ENCODE measurements around the gene HS3ST2. TPM values are rescaled to one million over a fixed set of nuclear protein-coding genes. Genes with fewer than 3 reads are reported as not detected.

The HS3ST2 gene
- total RNA-seq, 1 experiment from 2014 or later, result 0.14 TPM

GRCh38 chr16:22799113-22799512, 14.8 kb upstream of the HS3ST2 start:
- H3K27ac Mint-ChIP-seq (ENCODE audit: low read depth, unreplicated experiment), result no peak overlapping the region
- H3K4me1 Mint-ChIP-seq (ENCODE audit: insufficient read depth, unreplicated experiment), result no peaks in the 10 kb centered on the region
- BruUV-seq (replicated peaks), result no TSS peak
- CTCF ChIA-PET, result no interaction called here
- H3K36me3 Mint-ChIP-seq (ENCODE audit: insufficient read depth, unreplicated experiment), result no peaks in the 10 kb centered on the region
- no peak overlapping the region for H3K4me3 Mint-ChIP-seq (ENCODE audit: unreplicated experiment)
- no peak for DNase-seq (ENCODE audit: unreplicated experiment)
- intact Hi-C loops (cut with micrococcal nuclease), result no loop called here
- no peaks in the 10 kb centered on the region for H3K27me3 Mint-ChIP-seq (ENCODE audit: insufficient read depth, unreplicated experiment)
- POLR2A ChIA-PET, result no interaction called here
- H3K9me3 Mint-ChIP-seq (ENCODE audit: unreplicated experiment), result no peaks in the 10 kb centered on the region
- TF ChIP-seq CTCF (IDR thresholded peaks at IDR 0.05; ENCODE audit: unreplicated experiment), result no peak

- no TSS peak for BruUV-seq (replicated peaks)
- Mint-ChIP-seq H3K4me1 (ENCODE audit: insufficient read depth, unreplicated experiment) (no peaks in the 10 kb centered on the region), H3K27ac (ENCODE audit: low read depth, unreplicated experiment) (no peak overlapping the region), H3K36me3 (ENCODE audit: insufficient read depth, unreplicated experiment) (no peaks in the 10 kb centered on the region), H3K27me3 (ENCODE audit: insufficient read depth, unreplicated experiment) (no peaks in the 10 kb centered on the region), H3K4me3 (ENCODE audit: unreplicated experiment) (no peak overlapping the region), H3K9me3 (ENCODE audit: unreplicated experiment) (no peaks in the 10 kb centered on the region)
- ChIA-PET POLR2A (no interaction called here), CTCF (no interaction called here)
- no peak for TF ChIP-seq CTCF (IDR thresholded peaks at IDR 0.05; ENCODE audit: unreplicated experiment)
- no peak for DNase-seq (ENCODE audit: unreplicated experiment)
- intact Hi-C loops (cut with micrococcal nuclease), result no loop called here
These were observed 9.1 kb upstream of the HS3ST2 start for GRCh38 chr16:22804893-22805292.

- intact Hi-C loops (cut with micrococcal nuclease), result no loop called here
- Mint-ChIP-seq H3K4me3 (ENCODE audit: unreplicated experiment) (no peak overlapping the region), H3K36me3 (ENCODE audit: insufficient read depth, unreplicated experiment) (no peaks in the 10 kb centered on the region), H3K27me3 (ENCODE audit: insufficient read depth, unreplicated experiment) (no peaks in the 10 kb centered on the region), H3K27ac (ENCODE audit: low read depth, unreplicated experiment) (no peak overlapping the region), H3K4me1 (ENCODE audit: insufficient read depth, unreplicated experiment) (no peaks in the 10 kb centered on the region), H3K9me3 (ENCODE audit: unreplicated experiment) (no peaks in the 10 kb centered on the region)
- ChIA-PET CTCF (no interaction called here), POLR2A (no interaction called here)
- DNase-seq (ENCODE audit: unreplicated experiment), result no peak
- TF ChIP-seq CTCF (IDR thresholded peaks at IDR 0.05; ENCODE audit: unreplicated experiment), result no peak
- BruUV-seq (replicated peaks), result no TSS peak
These were observed 8.6 kb upstream of the HS3ST2 start for GRCh38 chr16:22805326-22805725.

GRCh38 chr16:22806811-22807210, 7.2 kb upstream of the HS3ST2 start:
- H3K4me3 Mint-ChIP-seq (ENCODE audit: unreplicated experiment), result no peak overlapping the region
- no peaks in the 10 kb centered on the region for H3K4me1 Mint-ChIP-seq (ENCODE audit: insufficient read depth, unreplicated experiment)
- POLR2A ChIA-PET, result no interaction called here
- no peak overlapping the region for H3K27ac Mint-ChIP-seq (ENCODE audit: low read depth, unreplicated experiment)
- intact Hi-C loops (cut with micrococcal nuclease), result no loop called here
- BruUV-seq (replicated peaks), result no TSS peak
- no peaks in the 10 kb centered on the region for H3K27me3 Mint-ChIP-seq (ENCODE audit: insufficient read depth, unreplicated experiment)
- CTCF ChIA-PET, result interaction anchor here (0.6 kb wide), 1 partner anchor 1223 kb away, joined by 4 read pairs; no protein-coding TSS in a partner anchor
- no peak for TF ChIP-seq CTCF (IDR thresholded peaks at IDR 0.05; ENCODE audit: unreplicated experiment)
- no peak for DNase-seq (ENCODE audit: unreplicated experiment)
- no peaks in the 10 kb centered on the region for H3K9me3 Mint-ChIP-seq (ENCODE audit: unreplicated experiment)
- H3K36me3 Mint-ChIP-seq (ENCODE audit: insufficient read depth, unreplicated experiment), result no peaks in the 10 kb centered on the region
